ENCODE measurements around the gene SIAH2.
A peak's percentile ranks its signal among the peaks of the same experiment; 100 is the strongest.

DNA sequence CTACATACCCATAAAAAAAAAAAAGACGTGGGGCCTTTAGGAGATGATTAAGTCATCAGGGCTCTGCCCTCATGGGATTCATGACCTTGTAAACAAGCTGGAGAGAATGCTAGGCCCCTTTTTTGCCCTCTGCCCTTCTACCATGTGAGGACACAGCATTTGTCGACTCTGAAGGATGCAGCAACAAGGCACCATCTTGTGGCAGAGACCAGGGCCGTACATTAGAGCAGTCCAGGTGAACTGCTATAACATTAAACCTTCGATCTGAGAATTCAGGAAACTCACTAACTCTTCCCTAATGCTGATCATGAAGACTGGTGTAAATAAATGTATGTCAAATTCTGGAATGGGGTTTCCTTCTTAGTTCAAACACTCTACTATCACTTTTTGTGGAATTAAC lies 30.7 kb upstream of the SIAH2 start:
- TF ChIP-seq, protein P1, sequence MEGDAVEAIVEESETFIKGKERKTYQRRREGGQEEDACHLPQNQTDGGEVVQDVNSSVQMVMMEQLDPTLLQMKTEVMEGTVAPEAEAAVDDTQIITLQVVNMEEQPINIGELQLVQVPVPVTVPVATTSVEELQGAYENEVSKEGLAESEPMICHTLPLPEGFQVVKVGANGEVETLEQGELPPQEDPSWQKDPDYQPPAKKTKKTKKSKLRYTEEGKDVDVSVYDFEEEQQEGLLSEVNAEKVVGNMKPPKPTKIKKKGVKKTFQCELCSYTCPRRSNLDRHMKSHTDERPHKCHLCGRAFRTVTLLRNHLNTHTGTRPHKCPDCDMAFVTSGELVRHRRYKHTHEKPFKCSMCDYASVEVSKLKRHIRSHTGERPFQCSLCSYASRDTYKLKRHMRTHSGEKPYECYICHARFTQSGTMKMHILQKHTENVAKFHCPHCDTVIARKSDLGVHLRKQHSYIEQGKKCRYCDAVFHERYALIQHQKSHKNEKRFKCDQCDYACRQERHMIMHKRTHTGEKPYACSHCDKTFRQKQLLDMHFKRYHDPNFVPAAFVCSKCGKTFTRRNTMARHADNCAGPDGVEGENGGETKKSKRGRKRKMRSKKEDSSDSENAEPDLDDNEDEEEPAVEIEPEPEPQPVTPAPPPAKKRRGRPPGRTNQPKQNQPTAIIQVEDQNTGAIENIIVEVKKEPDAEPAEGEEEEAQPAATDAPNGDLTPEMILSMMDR (IDR thresholded peaks at IDR 0.05; ENCODE audit: low read length), result peak; percentile 43; the same call in 1 of the 2 replicates
- TF ChIP-seq EZH2 (IDR thresholded peaks at IDR 0.05; ENCODE audit: borderline replicate concordance, low read length), result no peak
